ENCODE measurements around the gene SYT2. TPM values are rescaled to one million over a fixed set of nuclear protein-coding genes. Genes with fewer than 3 reads are reported as not detected.

SYT2 gene
- total and polyA plus RNA-seq, 4 donors, result 0.01 to 0.23 (median 0.03) TPM

- no peak for ATAC-seq (ENCODE audit: insufficient read depth, low FRiP score)
- no peak overlapping the region for H3K9ac ChIP-seq (ENCODE audit: insufficient read depth in 1 of 2, low read length in 2 of 2)
- no peak for DNase-seq
- peaks cover 0 to 9% (median 5%) of the 10 kb centered on the region in 4 donors for H3K36me3 ChIP-seq (ENCODE audit: control insufficient read depth in 4 of 4, insufficient read depth in 4 of 4, low read length in 4 of 4)
- 96 to 97% methylated on average over 2 of the region's 2 CpGs for WGBS, 2 donors
- peaks cover 0 to 4% (median 0%) of the 10 kb centered on the region in 5 donors for H3K4me1 ChIP-seq (ENCODE audit: control insufficient read depth in 5 of 5, insufficient read depth in 5 of 5, low read length in 5 of 5)
- H3K9me3 ChIP-seq (ENCODE audit: control insufficient read depth in 4 of 4, insufficient read depth in 3 of 4, low read length in 3 of 4), result no peaks in the 10 kb centered on the region
- no peak overlapping the region for H3K4me3 ChIP-seq
- no peaks in the 10 kb centered on the region for H3K27me3 ChIP-seq (ENCODE audit: control insufficient read depth in 3 of 3, insufficient read depth in 3 of 3, low read length in 2 of 3)
- TF ChIP-seq, protein P1, sequence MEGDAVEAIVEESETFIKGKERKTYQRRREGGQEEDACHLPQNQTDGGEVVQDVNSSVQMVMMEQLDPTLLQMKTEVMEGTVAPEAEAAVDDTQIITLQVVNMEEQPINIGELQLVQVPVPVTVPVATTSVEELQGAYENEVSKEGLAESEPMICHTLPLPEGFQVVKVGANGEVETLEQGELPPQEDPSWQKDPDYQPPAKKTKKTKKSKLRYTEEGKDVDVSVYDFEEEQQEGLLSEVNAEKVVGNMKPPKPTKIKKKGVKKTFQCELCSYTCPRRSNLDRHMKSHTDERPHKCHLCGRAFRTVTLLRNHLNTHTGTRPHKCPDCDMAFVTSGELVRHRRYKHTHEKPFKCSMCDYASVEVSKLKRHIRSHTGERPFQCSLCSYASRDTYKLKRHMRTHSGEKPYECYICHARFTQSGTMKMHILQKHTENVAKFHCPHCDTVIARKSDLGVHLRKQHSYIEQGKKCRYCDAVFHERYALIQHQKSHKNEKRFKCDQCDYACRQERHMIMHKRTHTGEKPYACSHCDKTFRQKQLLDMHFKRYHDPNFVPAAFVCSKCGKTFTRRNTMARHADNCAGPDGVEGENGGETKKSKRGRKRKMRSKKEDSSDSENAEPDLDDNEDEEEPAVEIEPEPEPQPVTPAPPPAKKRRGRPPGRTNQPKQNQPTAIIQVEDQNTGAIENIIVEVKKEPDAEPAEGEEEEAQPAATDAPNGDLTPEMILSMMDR (IDR thresholded peaks at IDR 0.05; ENCODE audit: control extremely low read depth, extremely low read depth), result no peak
- no peak overlapping the region for H3K27ac ChIP-seq (ENCODE audit: low read depth in 1 of 2, low read length in 1 of 2)
Observed at GRCh38 chr1:202603435-202603834, 106.8 kb downstream of the SYT2 start.

GRCh38 chr1:202600432-202601041 lies 109.7 kb downstream of the SYT2 start:
- Histone ChIP-seq H3K4me3 (no peak overlapping the region), H3K9ac (ENCODE audit: insufficient read depth in 1 of 2, low read length in 2 of 2) (no peak overlapping the region), H3K4me1 (ENCODE audit: control insufficient read depth in 5 of 5, insufficient read depth in 5 of 5, low read length in 5 of 5) (peaks cover 0 to 4% (median 0%) of the 10 kb centered on the region in 5 donors), H3K27me3 (ENCODE audit: control insufficient read depth in 3 of 3, insufficient read depth in 3 of 3, low read length in 2 of 3) (no peaks in the 10 kb centered on the region), H3K27ac (ENCODE audit: low read depth in 1 of 2, low read length in 1 of 2) (no peak overlapping the region), H3K36me3 (ENCODE audit: control insufficient read depth in 4 of 4, insufficient read depth in 4 of 4, low read length in 4 of 4) (peaks cover 0 to 9% (median 5%) of the 10 kb centered on the region in 4 donors), H3K9me3 (ENCODE audit: control insufficient read depth in 4 of 4, insufficient read depth in 3 of 4, low read length in 3 of 4) (no peaks in the 10 kb centered on the region)
- DNase-seq (no peak), ATAC-seq (ENCODE audit: insufficient read depth, low FRiP score) (peak; percentile 13)
- TF ChIP-seq, protein P1 (IDR thresholded peaks at IDR 0.05; ENCODE audit: control extremely low read depth, extremely low read depth), result no peak
- 90 to 92% methylated on average over 10 of the region's 10 CpGs for WGBS, 2 donors

DNA sequence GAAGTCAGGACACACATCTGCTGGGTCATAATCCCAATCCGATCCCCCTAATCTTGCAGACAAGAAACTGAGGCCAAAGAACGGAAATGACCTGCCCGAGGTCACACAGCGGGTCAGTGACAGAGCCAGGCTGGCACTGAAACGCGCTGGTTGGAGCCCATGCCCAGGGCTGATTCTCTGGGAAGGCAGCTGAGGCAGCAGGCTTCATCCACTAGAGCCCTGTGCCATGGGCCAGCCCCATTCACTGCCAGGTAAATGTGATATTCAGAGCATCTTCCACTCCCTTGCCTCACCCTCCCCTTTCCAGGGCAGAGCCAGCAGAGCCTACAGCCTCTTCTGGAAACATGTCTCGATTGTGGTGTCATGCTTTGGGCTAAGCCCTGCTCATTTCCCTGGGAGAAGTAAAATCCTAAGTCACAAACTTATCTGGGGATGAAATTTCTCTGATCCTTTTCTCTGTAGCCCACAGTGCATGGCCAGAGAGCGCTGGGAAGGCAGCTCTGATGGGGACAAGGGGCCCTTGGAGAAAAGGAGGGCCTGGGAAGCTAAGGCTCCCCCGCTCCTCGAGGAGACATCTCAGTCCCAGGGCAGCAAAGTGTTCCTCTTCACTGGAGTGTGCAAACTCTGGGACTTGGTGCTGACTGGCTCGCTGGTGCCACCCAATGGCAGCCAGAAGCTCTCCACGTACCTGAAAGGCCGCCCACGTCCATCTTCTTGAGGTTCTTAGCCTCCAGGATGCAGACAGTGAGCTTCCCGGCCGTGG lies 110.4 kb downstream of the SYT2 start:
- H3K4me3 ChIP-seq, result no peak overlapping the region
- TF ChIP-seq, protein P1 (IDR thresholded peaks at IDR 0.05; ENCODE audit: control extremely low read depth, extremely low read depth), result peak; percentile 62
- no peak overlapping the region for H3K27ac ChIP-seq (ENCODE audit: low read depth in 1 of 2, low read length in 1 of 2)
- peak; percentile 71 to 80 (median 79) for DNase-seq
- H3K9me3 ChIP-seq (ENCODE audit: control insufficient read depth in 4 of 4, insufficient read depth in 3 of 4, low read length in 3 of 4), result no peaks in the 10 kb centered on the region
- ATAC-seq (ENCODE audit: insufficient read depth, low FRiP score), result peak; percentile 47
- 54 to 58% methylated on average over 16 of the region's 16 CpGs for WGBS, 2 donors
- H3K9ac ChIP-seq (ENCODE audit: insufficient read depth in 1 of 2, low read length in 2 of 2), result no peak overlapping the region
- peaks cover 0 to 9% (median 4%) of the 10 kb centered on the region in 4 donors for H3K36me3 ChIP-seq (ENCODE audit: control insufficient read depth in 4 of 4, insufficient read depth in 4 of 4, low read length in 4 of 4)
- peaks cover 0 to 4% (median 0%) of the 10 kb centered on the region in 5 donors for H3K4me1 ChIP-seq (ENCODE audit: control insufficient read depth in 5 of 5, insufficient read depth in 5 of 5, low read length in 5 of 5)
- H3K27me3 ChIP-seq (ENCODE audit: control insufficient read depth in 3 of 3, insufficient read depth in 3 of 3, low read length in 2 of 3), result no peaks in the 10 kb centered on the region

All from lung (tissue), 12 donors.